ENCODE data around the gene HNMT. TPM values are rescaled to one million over a fixed set of nuclear protein-coding genes. Genes with fewer than 3 reads are reported as not detected.

The HNMT gene
- 62.0 TPM for total RNA-seq

DNA sequence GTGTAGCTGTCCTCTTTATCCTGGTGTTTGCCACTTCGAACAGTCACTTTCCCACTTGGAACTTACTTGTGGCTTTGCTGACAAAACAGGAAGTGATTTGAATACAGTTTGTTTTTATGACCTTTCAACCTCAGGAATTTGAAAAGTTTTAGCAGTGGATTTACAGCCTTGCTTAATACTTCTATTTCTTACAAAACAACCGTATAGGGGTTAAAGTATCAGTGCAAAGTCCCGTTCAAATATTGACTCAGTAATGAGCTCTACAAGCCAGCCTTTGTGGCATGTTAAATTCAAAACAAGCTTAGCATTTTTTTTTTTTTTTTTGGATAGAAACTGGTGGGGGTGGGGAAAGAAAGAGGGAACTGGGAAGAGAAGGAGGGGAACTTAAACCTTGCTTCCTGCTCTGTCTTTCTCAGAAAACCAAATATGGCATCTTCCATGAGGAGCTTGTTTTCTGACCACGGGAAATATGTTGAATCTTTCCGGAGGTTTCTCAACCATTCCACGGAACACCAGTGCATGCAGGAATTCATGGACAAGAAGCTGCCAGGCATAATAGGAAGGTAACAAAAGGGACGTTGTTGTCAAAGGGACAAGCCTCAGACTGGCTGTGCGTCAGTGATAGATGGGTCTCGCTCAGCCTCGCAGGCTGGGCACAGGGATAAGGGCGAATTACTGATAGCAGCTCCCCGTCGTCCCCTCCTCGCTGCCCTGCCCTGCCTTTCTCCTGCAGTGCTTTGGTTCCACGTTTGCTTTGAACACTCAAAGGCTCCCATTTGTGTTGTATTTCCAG is at the start of gene HNMT:
HNMT (plus strand) TSS at position 408 of the 793 bp plus-strand sequence; CDS start at position 427, 19 bp downstream.

